HG03520 (cell line): ENCODE measurements around the gene GPX1.

Source experiments
- ATAC-seq: cut with Tn5 transposase; IDR thresholded peaks from one replicate; pipeline ENCODE4 v1.9.1; 2021; ENCODE audit warnings: mild to moderate bottlenecking, moderate library complexity; ENCODE audit not compliant: unreplicated experiment

GPX1 gene

DNA sequence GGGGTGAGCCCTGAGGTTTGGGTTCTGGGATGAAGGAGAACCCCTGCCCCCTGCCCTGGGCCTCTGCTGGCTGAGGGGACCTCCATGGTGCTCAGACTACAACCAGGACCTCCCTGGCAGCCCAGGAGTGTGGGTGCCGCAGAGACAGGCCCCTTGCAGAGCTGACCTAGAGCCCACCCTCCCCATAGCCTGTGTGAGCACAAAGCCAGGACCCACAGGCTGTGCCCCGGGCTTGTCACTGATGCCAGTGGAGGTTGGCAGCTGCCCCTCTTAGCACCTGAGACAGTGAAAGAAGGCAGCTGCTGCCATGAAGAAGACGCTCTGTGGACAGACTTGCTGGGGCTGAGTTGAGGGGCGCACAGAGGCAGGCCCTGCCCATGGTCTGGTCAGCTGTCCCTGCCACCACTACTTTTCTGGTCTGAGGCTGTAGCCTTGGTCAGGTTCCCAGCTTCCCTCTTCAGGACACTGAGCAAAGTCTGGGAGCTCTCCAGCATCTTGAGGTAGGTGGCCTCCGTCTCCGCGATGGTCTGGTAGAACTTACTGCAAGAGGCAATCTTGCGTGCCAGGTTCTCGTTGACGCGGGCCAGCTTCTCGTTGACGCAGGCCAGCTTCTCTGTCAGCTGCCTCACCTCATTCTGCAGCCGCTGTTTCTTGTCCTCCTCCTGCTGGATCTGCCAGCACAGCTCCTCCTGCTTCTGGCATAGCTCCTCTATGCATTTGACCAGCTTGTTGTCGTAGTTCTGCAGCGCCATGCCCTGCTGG is 41.3 kb downstream of the GPX1 start:
- no peak for ATAC-seq

DNA sequence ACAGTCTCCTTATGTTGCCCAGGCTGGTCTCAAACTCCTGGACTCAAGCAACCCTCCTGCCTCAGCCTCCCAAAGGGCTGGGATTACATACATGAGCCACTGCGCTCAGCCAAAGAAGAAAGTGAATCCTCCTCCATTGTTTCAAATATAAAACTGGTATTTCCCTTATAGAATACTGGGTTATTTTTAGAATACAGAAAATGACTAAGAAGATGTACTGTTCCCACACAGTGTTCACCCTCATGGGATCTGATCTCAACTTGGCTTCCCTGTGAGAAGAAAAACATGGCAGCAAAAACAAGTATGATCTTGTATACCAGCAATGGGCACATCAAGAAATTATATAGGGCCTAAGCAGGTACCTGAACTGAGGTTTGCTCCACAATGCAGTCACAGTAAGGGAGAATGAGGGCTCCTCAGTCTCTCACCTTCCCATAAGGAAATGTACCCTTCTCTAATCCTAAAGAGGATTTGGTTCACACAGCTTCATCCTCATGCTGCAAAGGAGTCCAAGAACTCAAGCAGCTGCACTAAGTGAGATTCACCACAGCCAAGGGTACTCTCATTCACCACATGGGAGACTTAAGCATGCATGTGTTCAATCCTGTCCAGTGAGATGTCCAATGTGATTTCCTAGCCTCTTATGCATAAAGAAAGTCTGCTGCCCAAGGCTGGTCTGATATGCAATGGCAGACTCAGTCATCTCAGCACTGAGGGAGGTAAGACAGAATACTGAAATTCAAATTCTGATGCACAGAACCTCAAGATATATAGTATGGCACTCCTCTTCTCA is 44.1 kb downstream of the GPX1 start:
- no peak for ATAC-seq

DNA sequence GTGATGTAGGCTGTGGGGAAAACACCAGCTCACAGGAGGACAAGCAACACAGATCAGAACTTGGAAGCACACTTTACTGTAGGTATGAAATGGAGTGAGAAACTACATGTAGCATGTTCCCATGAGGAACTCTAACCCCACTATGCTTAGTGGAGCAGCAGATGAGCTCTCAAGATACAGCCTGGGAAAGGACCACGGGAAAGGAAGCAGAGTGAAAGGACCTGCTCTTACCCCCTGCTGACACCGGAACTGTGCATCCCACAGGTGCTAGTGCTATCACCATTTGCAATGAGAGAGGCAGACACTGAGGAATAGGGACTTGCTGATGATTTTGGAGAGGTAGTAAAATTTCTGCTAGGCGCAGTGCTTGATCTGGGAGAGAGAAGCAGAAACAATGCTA is 46.9 kb downstream of the GPX1 start:
- no peak for ATAC-seq

DNA sequence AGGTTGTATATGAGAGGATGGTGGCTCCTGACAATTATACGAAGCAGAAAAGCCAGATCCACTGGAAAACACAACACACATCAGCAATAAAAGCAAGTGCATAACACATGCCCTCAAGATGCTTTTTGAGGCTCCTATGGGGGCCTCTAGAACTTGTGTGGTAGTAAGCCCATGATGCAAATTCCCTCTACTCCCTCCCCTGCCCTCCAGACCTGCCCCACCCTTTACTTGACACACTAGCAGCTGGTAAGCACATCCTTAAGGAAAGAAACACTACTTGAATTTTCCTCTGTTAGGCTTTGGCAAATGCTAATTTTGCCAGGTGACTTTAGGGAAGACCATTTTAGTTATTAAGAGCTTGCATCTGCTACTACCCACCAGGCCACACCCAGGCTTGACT is 47.5 kb downstream of the GPX1 start:
- ATAC-seq: no peak
